Measurements from ENCODE around the gene RTN4. TPM values are rescaled to one million over a fixed set of nuclear protein-coding genes. Genes with fewer than 3 reads are reported as not detected.
"Not testable (repeated sequence)": the region's sequence is repeated elsewhere in the genome, so short reads cannot be mapped to it uniquely, and the experiment has no call there.

Gene RTN4
- total and polyA plus RNA-seq, 2 experiments from 2014 or later: 186 to 223 TPM

DNA sequence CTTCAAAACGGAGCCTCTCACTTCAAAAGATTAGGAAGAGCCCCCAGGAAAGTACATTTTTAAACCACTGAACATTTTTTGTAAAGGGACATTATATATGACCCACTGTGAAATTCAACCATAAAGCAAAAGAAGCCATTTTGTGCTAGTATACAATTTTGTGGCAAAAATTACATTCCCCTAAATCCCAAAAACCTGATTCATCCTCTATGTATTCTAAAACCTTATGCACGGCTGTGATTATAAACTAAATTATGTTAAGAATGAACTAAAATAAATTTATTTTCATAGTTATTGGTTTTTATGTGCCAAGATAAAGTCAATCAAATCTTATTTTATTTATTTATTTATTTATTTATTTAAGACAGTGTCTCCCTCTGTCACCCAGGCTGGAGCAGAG, 48.5 kb downstream of the RTN4 start:
- Histone ChIP-seq H3K27me3 (no peaks in the 10 kb centered on the region), H3K9me3 (ENCODE audit: low read depth) (no peaks in the 10 kb centered on the region), H3K36me3 (no peaks in the 10 kb centered on the region), H3K27ac (peak overlapping the region; percentile 28), H3K4me1 (ENCODE audit: low read depth) (peaks cover 42% of the 10 kb centered on the region), H3K4me3 (no peak overlapping the region)
- no peak for DNase-seq (ENCODE audit: low read depth in 1 of 2, low spot score in 1 of 2)
- no peak for TF ChIP-seq CTCF (IDR thresholded peaks at IDR 0.05; ENCODE audit: low read depth, low read length)

DNA sequence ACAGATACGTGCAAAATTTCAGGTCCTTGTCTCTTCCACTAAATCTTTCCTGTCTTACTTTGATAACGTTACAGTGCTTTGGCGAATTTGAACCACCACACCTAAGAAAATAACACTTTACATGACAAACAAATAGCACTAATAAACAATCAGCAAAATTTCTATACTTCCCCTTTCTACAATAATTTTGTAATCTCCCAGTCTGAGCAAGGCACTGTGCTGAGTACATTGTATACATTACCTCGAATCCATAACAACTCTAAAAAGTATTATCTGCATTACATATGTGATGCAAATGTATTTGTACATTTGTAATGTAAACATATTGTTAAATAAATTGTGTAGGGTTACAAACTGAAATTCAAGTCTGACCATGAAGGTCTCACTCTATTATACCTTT, 49.9 kb downstream of the RTN4 start:
- H3K9me3 ChIP-seq (ENCODE audit: low read depth): no peaks in the 10 kb centered on the region
- peaks cover 39% of the 10 kb centered on the region for H3K4me1 ChIP-seq (ENCODE audit: low read depth)
- no peak overlapping the region for H3K4me3 ChIP-seq
- TF ChIP-seq CTCF (IDR thresholded peaks at IDR 0.05; ENCODE audit: low read depth, low read length): no peak
- peak overlapping the region; percentile 87 for H3K27ac ChIP-seq
- H3K36me3 ChIP-seq: no peaks in the 10 kb centered on the region
- DNase-seq (ENCODE audit: low read depth in 1 of 2, low spot score in 1 of 2): no peak
- H3K27me3 ChIP-seq: no peaks in the 10 kb centered on the region

DNA sequence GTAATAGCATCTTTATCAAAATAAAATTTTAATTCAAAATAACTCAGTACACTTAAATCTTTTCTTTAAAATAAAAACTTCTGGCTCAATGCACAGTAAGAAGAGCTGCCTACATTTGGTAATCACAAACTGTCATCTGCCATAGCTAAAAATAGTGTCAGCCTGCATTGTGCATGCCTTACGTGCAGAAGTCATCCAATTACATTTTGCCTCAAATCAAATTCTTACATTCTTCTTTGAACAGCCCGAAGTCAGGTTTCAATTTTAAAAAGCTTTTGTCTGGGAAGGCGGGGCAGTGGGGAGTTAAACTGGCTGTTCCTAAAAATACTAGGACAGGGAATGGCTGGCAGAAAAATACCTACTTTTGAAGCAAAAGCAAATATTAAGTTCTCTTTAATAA, 51.1 kb downstream of the RTN4 start:
- H3K27ac ChIP-seq: peak overlapping the region; percentile 87
- peak; percentile 54 to 74 for DNase-seq (ENCODE audit: low read depth in 1 of 2, low spot score in 1 of 2)
- H3K4me1 ChIP-seq (ENCODE audit: low read depth): peaks cover 39% of the 10 kb centered on the region
- H3K27me3 ChIP-seq: no peaks in the 10 kb centered on the region
- no peak for TF ChIP-seq CTCF (IDR thresholded peaks at IDR 0.05; ENCODE audit: low read depth, low read length)
- H3K9me3 ChIP-seq (ENCODE audit: low read depth): no peaks in the 10 kb centered on the region
- peak overlapping the region; percentile 3 for H3K4me3 ChIP-seq
- H3K36me3 ChIP-seq: no peaks in the 10 kb centered on the region

- Histone ChIP-seq H3K4me1 (ENCODE audit: low read depth) (peaks cover 36% of the 10 kb centered on the region), H3K4me3 (no peak overlapping the region), H3K9me3 (ENCODE audit: low read depth) (no peaks in the 10 kb centered on the region), H3K27ac (peak overlapping the region; percentile 87), H3K27me3 (no peaks in the 10 kb centered on the region), H3K36me3 (no peaks in the 10 kb centered on the region)
- no peak for DNase-seq (ENCODE audit: low read depth in 1 of 2, low spot score in 1 of 2)
- TF ChIP-seq CTCF (IDR thresholded peaks at IDR 0.05; ENCODE audit: low read depth, low read length): no peak
Measured at GRCh38 chr2:54997826-54998225, 52.4 kb downstream of the RTN4 start.

DNA sequence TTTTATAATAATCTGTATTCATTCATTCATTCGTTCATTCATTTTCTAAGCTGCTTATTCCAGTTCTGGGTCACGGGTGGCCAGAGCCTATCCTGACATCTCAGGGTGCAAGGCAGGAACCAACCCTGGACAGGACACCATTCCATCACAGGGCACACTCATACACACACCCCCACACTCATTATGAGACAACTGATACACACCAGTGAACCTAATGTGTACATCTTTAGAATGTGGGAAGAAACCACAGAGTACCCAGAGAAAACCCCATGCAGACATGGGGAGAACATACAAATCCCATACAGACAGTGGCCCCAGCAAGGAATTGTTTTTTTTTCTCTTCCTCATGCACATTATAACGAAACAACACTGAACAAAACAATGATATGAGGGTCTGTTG, 54.7 kb downstream of the RTN4 start:
- H3K4me1 ChIP-seq (ENCODE audit: low read depth): peaks cover 22% of the 10 kb centered on the region
- H3K27ac ChIP-seq: no peak overlapping the region
- TF ChIP-seq CTCF (IDR thresholded peaks at IDR 0.05; ENCODE audit: low read depth, low read length): no peak
- no peaks in the 10 kb centered on the region for H3K27me3 ChIP-seq
- H3K9me3 ChIP-seq (ENCODE audit: low read depth): no peaks in the 10 kb centered on the region
- H3K36me3 ChIP-seq: no peaks in the 10 kb centered on the region
- H3K4me3 ChIP-seq: no peak overlapping the region
- no peak for DNase-seq (ENCODE audit: low read depth in 1 of 2, low spot score in 1 of 2)

DNA sequence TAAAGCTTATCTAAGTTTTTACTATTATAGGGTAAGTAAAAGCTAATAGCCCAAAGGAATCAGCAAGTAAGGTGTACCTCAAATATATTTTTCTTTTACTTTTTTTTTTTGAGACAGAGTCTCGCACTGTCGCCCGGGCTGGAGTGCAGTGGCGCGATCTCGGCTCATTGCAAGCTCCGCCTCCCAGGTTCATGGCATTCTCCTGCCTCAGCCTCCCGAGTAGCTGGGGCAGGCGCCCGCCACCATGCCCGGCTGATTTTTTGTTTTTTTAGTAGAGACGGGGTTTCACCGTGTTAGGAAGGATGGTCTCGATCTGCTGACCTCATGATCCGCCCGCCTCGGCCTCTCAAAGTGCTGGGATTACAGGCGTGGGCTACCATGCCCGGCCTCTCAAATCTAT, 59.6 kb downstream of the RTN4 start:
- not testable (repeated sequence) for H3K9me3 ChIP-seq (ENCODE audit: low read depth); H3K4me3 ChIP-seq; H3K27ac ChIP-seq; H3K27me3 ChIP-seq; H3K36me3 ChIP-seq; DNase-seq (ENCODE audit: low read depth in 1 of 2, low spot score in 1 of 2); H3K4me1 ChIP-seq (ENCODE audit: low read depth)

Data from cardiac muscle cell (in vitro differentiated cells and primary cell).